ENCODE results near the gene NME5.

NME5 gene

GRCh38 chr5:138182808-138183207, 43.6 kb upstream of the NME5 start:
- TF ChIP-seq CTCF (IDR thresholded peaks at IDR 0.05; ENCODE audit: insufficient read depth, low read length, poor library complexity, severe bottlenecking): no peak
- Histone ChIP-seq H3K4me3 (ENCODE audit: insufficient read depth, low read length, poor library complexity, severe bottlenecking) (no peak overlapping the region), H3K36me3 (ENCODE audit: low read length) (peaks cover 21% of the 10 kb centered on the region)

GRCh38 chr5:138180841-138181240, 41.6 kb upstream of the NME5 start:
- Histone ChIP-seq H3K9me3 (ENCODE audit: insufficient read depth, low read length) (no peaks in the 10 kb centered on the region), H3K4me2 (ENCODE audit: low read depth, low read length, poor library complexity, severe bottlenecking) (peak overlapping the region; percentile 75), H3K9me2 (replicated peaks; ENCODE audit: insufficient read depth, low read length) (no peaks in the 10 kb centered on the region), H3K27ac (ENCODE audit: low read depth, low read length) (no peak overlapping the region), H3F3A (ENCODE audit: insufficient read depth) (0 out of 2 replicates have a peak, but pooled peaks cover 12% of the 10 kb centered on the region), H3K9ac (ENCODE audit: low read length) (no peak overlapping the region), H2AFZ (ENCODE audit: low read depth, low read length, severe bottlenecking) (no peak overlapping the region), H3K27me3 (ENCODE audit: low read length) (no peaks in the 10 kb centered on the region), H3K79me2 (ENCODE audit: insufficient read depth, low read length) (peaks cover 32% of the 10 kb centered on the region), H4K20me1 (ENCODE audit: low read depth, low read length) (no peaks in the 10 kb centered on the region), H3K4me3 (ENCODE audit: insufficient read depth, low read length, poor library complexity, severe bottlenecking) (no peak overlapping the region), H3K36me3 (ENCODE audit: low read length) (0 out of 2 replicates have a peak, but pooled peaks cover 2% of the 10 kb centered on the region)
- no peak for TF ChIP-seq EZH2phosphoT487 (conservative IDR thresholded peaks at IDR 0.05; ENCODE audit: low read length)
- no peak for TF ChIP-seq CTCF (IDR thresholded peaks at IDR 0.05; ENCODE audit: insufficient read depth, low read length, poor library complexity, severe bottlenecking)

More at GRCh38 chr5:138182808-138183207, 43.6 kb upstream of the NME5 start:
- H3K27me3 ChIP-seq (ENCODE audit: low read length): no peaks in the 10 kb centered on the region
- peaks cover 22% of the 10 kb centered on the region; the same call in 1 of the 2 replicates for H3F3A ChIP-seq (ENCODE audit: insufficient read depth)
- H3K4me2 ChIP-seq (ENCODE audit: low read depth, low read length, poor library complexity, severe bottlenecking): no peak overlapping the region
- peaks cover 26% of the 10 kb centered on the region for H3K79me2 ChIP-seq (ENCODE audit: insufficient read depth, low read length)
- H3K9me3 ChIP-seq (ENCODE audit: insufficient read depth, low read length): no peaks in the 10 kb centered on the region
- H3K9ac ChIP-seq (ENCODE audit: low read length): no peak overlapping the region
- no peak overlapping the region for H3K27ac ChIP-seq (ENCODE audit: low read depth, low read length)
- no peaks in the 10 kb centered on the region for H4K20me1 ChIP-seq (ENCODE audit: low read depth, low read length)
- H3K9me2 ChIP-seq (replicated peaks; ENCODE audit: insufficient read depth, low read length): no peaks in the 10 kb centered on the region
- H2AFZ ChIP-seq (ENCODE audit: low read depth, low read length, severe bottlenecking): no peak overlapping the region

- H3K9me3 ChIP-seq (ENCODE audit: insufficient read depth, low read length): no peaks in the 10 kb centered on the region
- 0 out of 2 replicates have a peak, but pooled peaks cover 11% of the 10 kb centered on the region for H3F3A ChIP-seq (ENCODE audit: insufficient read depth)
- no peaks in the 10 kb centered on the region for H3K27me3 ChIP-seq (ENCODE audit: low read length)
- peak overlapping the region; percentile 83 for H3K4me3 ChIP-seq (ENCODE audit: insufficient read depth, low read length, poor library complexity, severe bottlenecking)
- no peaks in the 10 kb centered on the region for H3K9me2 ChIP-seq (replicated peaks; ENCODE audit: insufficient read depth, low read length)
- H3K4me2 ChIP-seq (ENCODE audit: low read depth, low read length, poor library complexity, severe bottlenecking): peak overlapping the region; percentile 75
- no peaks in the 10 kb centered on the region for H3K36me3 ChIP-seq (ENCODE audit: low read length)
- peak overlapping the region; percentile 75 for H3K9ac ChIP-seq (ENCODE audit: low read length)
- H2AFZ ChIP-seq (ENCODE audit: low read depth, low read length, severe bottlenecking): no peak overlapping the region
- no peaks in the 10 kb centered on the region for H4K20me1 ChIP-seq (ENCODE audit: low read depth, low read length)
- peak overlapping the region; percentile 83 for H3K27ac ChIP-seq (ENCODE audit: low read depth, low read length)
- TF ChIP-seq EZH2phosphoT487 (conservative IDR thresholded peaks at IDR 0.05; ENCODE audit: low read length) (no peak), CTCF (IDR thresholded peaks at IDR 0.05; ENCODE audit: insufficient read depth, low read length, poor library complexity, severe bottlenecking) (peak; percentile 47)
- H3K79me2 ChIP-seq (ENCODE audit: insufficient read depth, low read length): peaks cover 32% of the 10 kb centered on the region
These were observed 41.1 kb upstream of the NME5 start for GRCh38 chr5:138180183-138180782.

Data from SU-DHL-6 (cell line).